H1 (cell line): ENCODE data around the gene CUEDC2. TPM values are rescaled to one million over a fixed set of nuclear protein-coding genes. Genes with fewer than 3 reads are reported as not detected.

Source experiments
- CTCF ChIA-PET: fragments of 300-600 bp; sonication (Branson Sonifier 250); formaldehyde crosslinking; loops from one replicate; lab custom pipeline; 2021; ENCODE audit not compliant: partially characterized antibody; lab: Charles Lee
- POLR2A ChIA-PET: fragments of 300-600 bp; sonication (Branson Sonifier 250); formaldehyde crosslinking; loops from one replicate; lab custom pipeline; 2021; ENCODE audit warnings: inconsistent platforms; ENCODE audit not compliant: partially characterized antibody; lab: Charles Lee
- DNase-seq, 2 experiments: peaks; one replicate each; pipeline versions ENCODE4 v3.0.0 to v3.0.0-alpha.2; 2010 to 2022; ENCODE audit warnings: low spot score in 2 of 2, low read depth in 1 of 2, mixed read lengths in 1 of 2
- FAIRE-seq: peaks from 2 replicates; lab custom pipeline; 2011; peaks lifted over from hg19 to GRCh38; lab: Jason Lieb, UNC
- H2AFZ ChIP-seq: 2 replicates; pipeline ENCODE4 v1.8.1; 2012; ENCODE audit warnings: low read length, inconsistent platforms
- H2AK5ac ChIP-seq: 2 replicates; pipeline ENCODE4 v1.6.1; 2013; ENCODE audit warnings: low read depth, low read length
- H2BK120ac ChIP-seq: replicated peaks from 2 replicates; pipeline ENCODE3; 2013; ENCODE audit warnings: low read depth, low read length, inconsistent platforms
- H2BK12ac ChIP-seq: 2 replicates; pipeline ENCODE4 v1.6.1; 2013; ENCODE audit warnings: low read depth, low read length
- H2BK15ac ChIP-seq: 2 replicates; pipeline ENCODE4 v1.6.1; 2013; ENCODE audit warnings: low read length
- H2BK20ac ChIP-seq: 2 replicates; pipeline ENCODE4 v1.6.1; 2013; ENCODE audit warnings: low read length
- H2BK5ac ChIP-seq: 2 replicates; pipeline ENCODE4 v1.6.1; 2013; ENCODE audit warnings: low read depth, low read length
- H3K14ac ChIP-seq: 2 replicates; pipeline ENCODE4 v1.6.1; 2013; ENCODE audit warnings: inconsistent platforms; ENCODE audit not compliant: insufficient read length
- H3K18ac ChIP-seq: 2 replicates; pipeline ENCODE4 v1.6.1; 2013; ENCODE audit warnings: low read length; ENCODE audit errors: extremely low read depth
- H3K23ac ChIP-seq: 2 replicates; pipeline ENCODE4 v1.6.1; 2013; ENCODE audit warnings: inconsistent platforms; ENCODE audit not compliant: insufficient read length
- H3K23me2 ChIP-seq: 2 replicates; pipeline ENCODE4 v1.6.1; 2013; ENCODE audit warnings: low read depth, low read length
- H3K27ac ChIP-seq: 2 replicates; pipeline ENCODE4 v1.6.1; 2011; ENCODE audit warnings: low read depth, low read length, inconsistent platforms
- H3K27me3 ChIP-seq, 4 experiments: replicated peaks in 1 of 4; 1 replicate in 1 of 4; 2 replicates in 3 of 4; pipeline versions ENCODE4 v1.6.1 to v1.8.1; 2011 to 2013; ENCODE audit warnings: low read length in 3 of 4, mild to moderate bottlenecking in 3 of 4, inconsistent platforms in 2 of 4, mixed read lengths in 2 of 4, moderate library complexity in 1 of 4; ENCODE audit not compliant: control insufficient read depth in 3 of 4, insufficient read depth in 3 of 4; ENCODE audit errors: extremely low read depth in 1 of 4
- H3K36me3 ChIP-seq, 4 experiments: 2 replicates each; pipeline versions ENCODE4 v1.6.1 to v1.8.1; 2011 to 2013; ENCODE audit warnings: mild to moderate bottlenecking in 4 of 4, low read length in 3 of 4, moderate library complexity in 2 of 4, control low read depth in 1 of 4, inconsistent platforms in 1 of 4; ENCODE audit not compliant: insufficient read depth in 4 of 4, control insufficient read depth in 2 of 4
- H3K4ac ChIP-seq: replicated peaks from 2 replicates; pipeline ENCODE3; 2013; ENCODE audit warnings: low read length, low read depth, mixed read lengths, inconsistent platforms; ENCODE audit not compliant: insufficient read length
- H3K4me1 ChIP-seq, 4 experiments: replicated peaks in 1 of 4; 1 replicate in 1 of 4; 2 replicates in 3 of 4; pipeline versions ENCODE4 v1.6.1 to v1.8.1; 2011 to 2013; ENCODE audit warnings: low read length in 3 of 4, inconsistent platforms in 2 of 4, mixed read lengths in 1 of 4; ENCODE audit not compliant: insufficient read depth in 4 of 4, control insufficient read depth in 3 of 4
- H3K4me2 ChIP-seq, 2 experiments: 2 replicates each; pipeline versions ENCODE4 v1.6.1 to v1.8.1; 2011 to 2013; ENCODE audit warnings: low read depth in 2 of 2, low read length in 2 of 2, control low read depth in 1 of 2, inconsistent platforms in 1 of 2, mild to moderate bottlenecking in 1 of 2; ENCODE audit not compliant: insufficient read depth in 1 of 2
- H3K4me3 ChIP-seq, 4 experiments: fragments of 200-600, 300-600 bp in 1 of 4; sonication (generic), shearing (Covaris generic), sonication (Bioruptor Twin) in 1 of 4; 2 replicates each; pipeline versions ENCODE4 v1.5.1 to v1.8.1; 2011 to 2016; ENCODE audit warnings: low read length in 4 of 4, low read depth in 3 of 4, control low read depth in 2 of 4, inconsistent platforms in 2 of 4, mild to moderate bottlenecking in 2 of 4, mixed read lengths in 1 of 4, moderate library complexity in 1 of 4; ENCODE audit not compliant: insufficient read depth in 2 of 4; ENCODE audit errors: extremely low read depth in 1 of 4
- H3K56ac ChIP-seq: replicated peaks from 2 replicates; pipeline ENCODE3; 2013; ENCODE audit warnings: low read depth, mild to moderate bottlenecking, mixed read lengths, low read length, inconsistent platforms; ENCODE audit not compliant: insufficient read length
- H3K79me1 ChIP-seq: 2 replicates; pipeline ENCODE4 v1.6.1; 2013; ENCODE audit warnings: low read depth, low read length, control low read depth
- H3K79me2 ChIP-seq, 2 experiments: 2 replicates each; pipeline versions ENCODE4 v1.6.1 to v1.8.1; 2012 to 2013; ENCODE audit warnings: low read length in 2 of 2, mild to moderate bottlenecking in 2 of 2, inconsistent platforms in 1 of 2; ENCODE audit not compliant: insufficient read depth in 2 of 2, control insufficient read depth in 1 of 2
- H3K9ac ChIP-seq, 4 experiments: replicated peaks in 1 of 4; 1 replicate in 1 of 4; 2 replicates in 3 of 4; pipeline versions ENCODE4 v1.6.1 to v1.8.1; 2011 to 2013; ENCODE audit warnings: low read depth in 3 of 4, low read length in 3 of 4, control low read depth in 2 of 4, mild to moderate bottlenecking in 2 of 4, moderate library complexity in 2 of 4, inconsistent platforms in 1 of 4; ENCODE audit errors: extremely low read depth in 1 of 4
- H3K9me3 ChIP-seq, 2 experiments: 2 replicates each; pipeline versions ENCODE4 v1.6.1 to v1.8.1; 2012 to 2013; ENCODE audit warnings: mild to moderate bottlenecking in 2 of 2, moderate library complexity in 2 of 2, control low read depth in 1 of 2, inconsistent platforms in 1 of 2, low read depth in 1 of 2, low read length in 1 of 2, mixed read lengths in 1 of 2; ENCODE audit not compliant: insufficient read depth in 2 of 2
- H4K20me1 ChIP-seq, 2 experiments: replicated peaks in 1 of 2; 2 replicates each; pipeline versions ENCODE3 to v1.8.1; 2011 to 2013; ENCODE audit warnings: inconsistent platforms in 2 of 2, low read length in 2 of 2, mild to moderate bottlenecking in 1 of 2; ENCODE audit not compliant: insufficient read depth in 2 of 2, control insufficient read depth in 1 of 2
- H4K5ac ChIP-seq: 2 replicates; pipeline ENCODE4 v1.6.1; 2013; ENCODE audit warnings: low read length, low read depth, mixed read lengths, inconsistent platforms; ENCODE audit not compliant: insufficient read length
- H4K8ac ChIP-seq: 2 replicates; pipeline ENCODE4 v1.8.0; 2013; ENCODE audit warnings: mild to moderate bottlenecking, moderate library complexity, low read length, inconsistent platforms; ENCODE audit not compliant: insufficient read depth; ENCODE audit errors: extremely low read depth
- H4K91ac ChIP-seq: replicated peaks from 2 replicates; pipeline ENCODE3; 2013; ENCODE audit warnings: low read length, mixed read lengths, inconsistent platforms; ENCODE audit not compliant: insufficient read length
- CHD1 ChIP-seq: IDR thresholded peaks from 2 replicates; pipeline ENCODE4 v1.6.1; 2012; ENCODE audit warnings: low read depth, low read length, improper control_type of control experiment
- RAD21 ChIP-seq, 2 experiments: IDR thresholded peaks in 1 of 2; conservative IDR thresholded peaks in 1 of 2; 2 replicates each; pipeline ENCODE4 v1.6.1; 2011; ENCODE audit warnings: low read depth in 2 of 2, low read length in 2 of 2, improper control_type of control experiment in 1 of 2, inconsistent platforms in 1 of 2, mild to moderate bottlenecking in 1 of 2, moderate library complexity in 1 of 2
- SRF ChIP-seq: IDR thresholded peaks from 2 replicates; pipeline ENCODE4 v1.6.1; 2011; ENCODE audit warnings: mild to moderate bottlenecking, low read depth, low read length, moderate library complexity
- WGBS, 2 experiments: shearing (Covaris generic) in 1 of 2; methylation state at CpG; one replicate each; pipeline versions ENCODE4 v1.1.6 to v1.1.7; 2013 to 2015; ENCODE audit warnings: low lambda C conversion rate in 2 of 2, mixed read lengths in 2 of 2, inconsistent platforms in 1 of 2, low coverage in 1 of 2, missing lambda C conversion rate in 1 of 2; ENCODE audit not compliant: insufficient replicate concordance in 2 of 2, insufficient coverage in 1 of 2, insufficient read length in 1 of 2; ENCODE audit errors: extremely low coverage in 1 of 2, missing lambda C conversion rate in 1 of 2; 5-methylcytosine and 5-hydroxymethylcytosine counted together
- polyA plus RNA-seq, 7 experiments: library from polyadenylated mRNA; depleted of rRNA in 3 of 7; stranded (reverse) in 5 of 7; unstranded in 2 of 7; fragments of >200 nt in 5 of 7; fragments of 200-250 nt in 2 of 7; gene quantifications; 1 replicate in 5 of 7; 2 replicates in 1 of 7; 4 replicates in 1 of 7; pipeline versions ENCODE4 v1.2.1 to v1.2.3, GENCODE V29; 2011 to 2013; ENCODE audit warnings: missing spikeins in 2 of 7, mixed read lengths in 2 of 7
- total RNA-seq: library from RNA; stranded (reverse); fragmentation: NEBNext Ultra II Directional; extraction: Animal tissue kit (Norgen Biotek cat#: 25700); gene quantifications from 2 replicates; pipeline ENCODE4 v1.2.1, GENCODE V29; 2021

Gene CUEDC2
- total and polyA plus RNA-seq, 2 of the 8 experiments (the other 6 are each of a cell fraction or from before 2014, with no cell fraction given), result 41.7 to 55.2 TPM

- TF ChIP-seq SRF (peak; percentile 71; the same call in 1 of the 2 replicates), RAD21 (IDR thresholded peaks at IDR 0.05 in 1 of 2, conservative IDR thresholded peaks at IDR 0.05 in 1 of 2; ENCODE audit: low read depth in 2 of 2, low read length in 2 of 2) (0 out of 4 replicates have a peak, but pooled peaks of 1 of the 2 experiments have one; percentile 2), CHD1 (no peak)
- CTCF ChIA-PET, result interaction anchor here (0.6 to 17.7 kb wide), 16 partner anchors 8 to 1534 kb away, joined by 3 to 357 read pairs (median 4); partner anchors contain the start of gene NFKB2
Observed at GRCh38 chr10:102375867-102376266, 56.5 kb downstream of the CUEDC2 start.

More at GRCh38 chr10:102375867-102376266, 56.5 kb downstream of the CUEDC2 start:
- POLR2A ChIA-PET, result interaction anchor here (1.2 kb wide), 1 partner anchor 224 kb away, joined by 3 read pairs; no protein-coding TSS in a partner anchor
- DNase-seq, result no peak
- Histone ChIP-seq H4K8ac (no peak overlapping the region), H2AK5ac (no peak overlapping the region), H4K5ac (no peak overlapping the region), H4K91ac (no peak overlapping the region), H3K79me2 (no peaks in the 10 kb centered on the region), H2BK15ac (no peak overlapping the region), H2AFZ (no peak overlapping the region), H2BK20ac (no peak overlapping the region), H2BK5ac (no peak overlapping the region), H3K18ac (no peak overlapping the region), H2BK12ac (no peak overlapping the region), H4K20me1 (no peaks in the 10 kb centered on the region), H3K9ac (no peak overlapping the region), H3K56ac (no peak overlapping the region), H3K27me3 (no peaks in the 10 kb centered on the region), H3K4me3 (no peak overlapping the region), H3K27ac (no peak overlapping the region), H3K4me2 (no peak overlapping the region), H2BK120ac (no peak overlapping the region), H3K4me1 (no peaks in the 10 kb centered on the region), H3K79me1 (no peaks in the 10 kb centered on the region), H3K23ac (no peak overlapping the region), H3K23me2 (no peaks in the 10 kb centered on the region; the same call in 1 of the 2 replicates), H3K9me3 (no peaks in the 10 kb centered on the region), H3K14ac (no peak overlapping the region), H3K36me3 (peaks cover 1 to 16% (median 12%) of the 10 kb centered on the region in 4 experiments; a peak in 7 of 8 replicates), H3K4ac (no peak overlapping the region)
- WGBS, 2 experiments, result 94% methylated on average over 2 of the region's 2 CpGs; no CpG with 5 or more reads in 1 of the 2 experiments
- FAIRE-seq, result no peak
